Measurements from ENCODE around the gene ANGEL1.

GRCh38 chr14:76777721-76778120 is 35.0 kb downstream of the ANGEL1 start:
- TF ChIP-seq CTCF (IDR thresholded peaks at IDR 0.05), result no peak
- no peak for TF ChIP-seq EZH2 (IDR thresholded peaks at IDR 0.05; ENCODE audit: borderline replicate concordance, insufficient read depth, low read depth, low read length, poor library complexity, severe bottlenecking)

Measured in B cell (primary cell).